GM23338 (cell line): Measurements from ENCODE around the gene DTD1. TPM values are rescaled to one million over a fixed set of nuclear protein-coding genes. Genes with fewer than 3 reads are reported as not detected.

Experiments used
- ATAC-seq: fragments of 200-7000 bp; cut with Tn5 transposase; 3 replicates; pipeline ENCODE4 v1.9.1; 2020
- DNase-seq: peaks from one replicate; pipeline ENCODE4 v3.0.0-alpha.2; 2015; ENCODE audit warnings: low spot score
- H2AFZ ChIP-seq: fragments of 200-600 bp; sonication (generic); 2 replicates; pipeline ENCODE4 v1.8.0; 2016; ENCODE audit warnings: antibody characterized with exemption, mild to moderate bottlenecking, moderate library complexity
- H3F3A ChIP-seq: fragments of 200-600 bp; sonication (generic); replicated peaks from 2 replicates; pipeline ENCODE4 v1.8.0; 2017; ENCODE audit warnings: antibody characterized with exemption, mixed run types, low read depth
- H3K27ac ChIP-seq: fragments of 200-600 bp; sonication (generic); 2 replicates; pipeline ENCODE4 v1.6.1; 2016; ENCODE audit warnings: low read depth
- H3K27me3 ChIP-seq: fragments of 200-600 bp; sonication (generic); 2 replicates; pipeline ENCODE4 v1.8.0; 2016; ENCODE audit warnings: mild to moderate bottlenecking, mixed run types, moderate library complexity; ENCODE audit not compliant: insufficient read depth
- H3K36me3 ChIP-seq: fragments of 200-600 bp; sonication (generic); 2 replicates; pipeline ENCODE4 v1.8.0; 2016; ENCODE audit warnings: mild to moderate bottlenecking; ENCODE audit not compliant: insufficient read depth
- H3K4me1 ChIP-seq: fragments of 200-600 bp; sonication (generic); 2 replicates; pipeline ENCODE4 v1.8.0; 2016; ENCODE audit warnings: mild to moderate bottlenecking, moderate library complexity; ENCODE audit not compliant: insufficient read depth
- H3K4me2 ChIP-seq: fragments of 200-600 bp; sonication (generic); 2 replicates; pipeline ENCODE4 v1.7.1; 2017; ENCODE audit warnings: mixed run types
- H3K4me3 ChIP-seq: fragments of 200-600 bp; sonication (generic); 2 replicates; pipeline ENCODE4 v1.6.1; 2016; ENCODE audit warnings: mixed run types
- H3K79me2 ChIP-seq: fragments of 200-600 bp; sonication (generic); replicated peaks from 2 replicates; pipeline ENCODE4 v1.8.0; 2017; ENCODE audit warnings: mild to moderate bottlenecking; ENCODE audit not compliant: insufficient read depth
- H3K9me2 ChIP-seq: fragments of 200-600 bp; sonication (generic); 2 replicates; pipeline ENCODE4 v1.8.0; 2017; ENCODE audit not compliant: insufficient read depth
- H4K20me1 ChIP-seq: fragments of 200-600 bp; sonication (generic); replicated peaks from 2 replicates; pipeline ENCODE4 v1.8.0; 2017; ENCODE audit warnings: mild to moderate bottlenecking; ENCODE audit not compliant: insufficient read depth
- H3K27ac Mint-ChIP-seq: 2 replicates; pipeline ENCODE4 v1.8.0; 2020; ENCODE audit warnings: inconsistent platforms, mild to moderate bottlenecking, moderate library complexity, mixed read lengths
- H3K27me3 Mint-ChIP-seq: 3 replicates; pipeline ENCODE4 v1.8.0; 2022; ENCODE audit warnings: low read depth, mild to moderate bottlenecking, moderate library complexity, mixed read lengths, inconsistent platforms; ENCODE audit not compliant: insufficient read depth, poor library complexity
- H3K36me3 Mint-ChIP-seq: 3 replicates; pipeline ENCODE4 v1.8.0; 2021; ENCODE audit warnings: low read depth, mild to moderate bottlenecking, inconsistent platforms, moderate library complexity, mixed read lengths
- H3K4me1 Mint-ChIP-seq: 3 replicates; pipeline ENCODE4 v1.8.0; 2020; ENCODE audit warnings: mild to moderate bottlenecking, inconsistent platforms, mixed read lengths
- H3K4me3 Mint-ChIP-seq: 3 replicates; pipeline ENCODE4 v1.8.0; 2021; ENCODE audit warnings: moderate library complexity, mild to moderate bottlenecking, inconsistent platforms, mixed read lengths
- H3K9me3 Mint-ChIP-seq: 3 replicates; pipeline ENCODE4 v1.8.0; 2020; ENCODE audit warnings: moderate library complexity, mild to moderate bottlenecking, inconsistent platforms, mixed read lengths
- CREB1 ChIP-seq: fragments of 250-450 bp; sonication (Bioruptor Pico); IDR thresholded peaks from 2 replicates; pipeline ENCODE4 v1.5.0; 2020; ENCODE audit warnings: low read depth, mild to moderate bottlenecking, moderate library complexity
- EZH2phosphoT487 ChIP-seq: fragments of 200-600 bp; sonication (generic); IDR thresholded peaks from one replicate; pipeline ENCODE4 v1.8.1; 2018; ENCODE audit warnings: antibody characterized with exemption; ENCODE audit not compliant: unreplicated experiment
- JUNB ChIP-seq: IDR thresholded peaks from one replicate; pipeline ENCODE4 v1.6.1; 2016; ENCODE audit warnings: antibody characterized with exemption; ENCODE audit not compliant: unreplicated experiment
- POLR2AphosphoS5 ChIP-seq: IDR thresholded peaks from 2 replicates; pipeline ENCODE4 v1.6.1; 2016; ENCODE audit warnings: antibody characterized with exemption, low read depth
- ZNF114 ChIP-seq: fragments of 250-450 bp; sonication (Bioruptor Pico); IDR thresholded peaks from 2 replicates; pipeline ENCODE4 v1.5.0; 2020; ENCODE audit warnings: mild to moderate bottlenecking, moderate library complexity
- ZNF331 ChIP-seq: fragments of 250-450 bp; sonication (Bioruptor Pico); IDR thresholded peaks from 2 replicates; pipeline ENCODE4 v1.5.0; 2020; ENCODE audit warnings: low read depth, mild to moderate bottlenecking, moderate library complexity
- polyA plus RNA-seq: library from polyadenylated mRNA; unstranded; fragments of >200 nt; fragmentation: Nextera tagmentation; extraction: Ambion mirVana; gene quantifications from 2 replicates; pipeline ENCODE4 v1.2.1, GENCODE V29; 2016
- total RNA-seq: library from RNA; depleted of rRNA; stranded (reverse); fragments of >200 nt; shearing (Covaris generic); gene quantifications from 2 replicates; pipeline ENCODE4 v1.2.3, GENCODE V29; 2014
- TF ChIP-seq, protein P1 (sequence below): fragments of 250-450 bp; sonication (Bioruptor Pico); IDR thresholded peaks from 2 replicates; pipeline ENCODE4 v1.5.0; 2020; ENCODE audit warnings: mild to moderate bottlenecking, moderate library complexity
- TF ChIP-seq, protein P2 (sequence below): IDR thresholded peaks from one replicate; pipeline ENCODE4 v1.6.1; 2018; ENCODE audit warnings: antibody characterized with exemption; ENCODE audit not compliant: unreplicated experiment
- TF ChIP-seq, protein P3 (sequence below), 2 experiments: fragments of 200-600 bp in 1 of 2; sonication (generic) in 1 of 2; conservative IDR thresholded peaks; 2 replicates each; pipeline versions ENCODE4 v1.5.1 to v1.6.1; 2016 to 2017; ENCODE audit warnings: antibody characterized with exemption in 2 of 2, low read depth in 2 of 2, mild to moderate bottlenecking in 2 of 2, moderate library complexity in 1 of 2

Gene DTD1
- total and polyA plus RNA-seq, 2 experiments from 2014 or later, result 69.8 to 74.0 TPM

DNA sequence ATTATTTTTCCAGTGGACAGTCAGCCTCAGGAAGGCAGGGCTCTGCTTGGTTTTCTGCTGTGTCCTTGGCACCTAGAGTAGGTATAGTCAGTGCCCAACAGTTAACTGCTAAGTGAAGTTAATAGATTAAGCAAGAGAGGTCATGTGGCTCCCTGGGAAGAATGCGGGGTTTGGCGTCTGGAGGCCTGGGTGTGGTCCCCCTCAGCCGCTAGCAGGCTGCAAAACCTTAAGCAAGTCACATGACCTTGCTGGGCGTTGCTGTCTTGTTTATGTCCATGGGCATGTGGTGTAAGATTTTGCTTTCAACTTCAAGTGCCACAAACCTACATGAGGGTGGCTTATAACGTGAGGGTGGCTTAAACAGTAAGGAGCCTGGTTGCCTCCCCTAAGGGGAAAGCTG, 150.2 kb downstream of the DTD1 start:
- ATAC-seq (no peak), DNase-seq (no peak)
- H2AFZ ChIP-seq, result no peak overlapping the region
- no peaks in the 10 kb centered on the region for H3K9me3 Mint-ChIP-seq
- H3K27me3 Mint-ChIP-seq, result peaks cover 8% of the 10 kb centered on the region
- no peak overlapping the region for H3K4me2 ChIP-seq
- H3K4me3 Mint-ChIP-seq, result no peak overlapping the region
- no peak for TF ChIP-seq CREB1 (CRISPR knock-in tag)
- TF ChIP-seq EZH2phosphoT487, result no peak
- TF ChIP-seq, protein P1, sequence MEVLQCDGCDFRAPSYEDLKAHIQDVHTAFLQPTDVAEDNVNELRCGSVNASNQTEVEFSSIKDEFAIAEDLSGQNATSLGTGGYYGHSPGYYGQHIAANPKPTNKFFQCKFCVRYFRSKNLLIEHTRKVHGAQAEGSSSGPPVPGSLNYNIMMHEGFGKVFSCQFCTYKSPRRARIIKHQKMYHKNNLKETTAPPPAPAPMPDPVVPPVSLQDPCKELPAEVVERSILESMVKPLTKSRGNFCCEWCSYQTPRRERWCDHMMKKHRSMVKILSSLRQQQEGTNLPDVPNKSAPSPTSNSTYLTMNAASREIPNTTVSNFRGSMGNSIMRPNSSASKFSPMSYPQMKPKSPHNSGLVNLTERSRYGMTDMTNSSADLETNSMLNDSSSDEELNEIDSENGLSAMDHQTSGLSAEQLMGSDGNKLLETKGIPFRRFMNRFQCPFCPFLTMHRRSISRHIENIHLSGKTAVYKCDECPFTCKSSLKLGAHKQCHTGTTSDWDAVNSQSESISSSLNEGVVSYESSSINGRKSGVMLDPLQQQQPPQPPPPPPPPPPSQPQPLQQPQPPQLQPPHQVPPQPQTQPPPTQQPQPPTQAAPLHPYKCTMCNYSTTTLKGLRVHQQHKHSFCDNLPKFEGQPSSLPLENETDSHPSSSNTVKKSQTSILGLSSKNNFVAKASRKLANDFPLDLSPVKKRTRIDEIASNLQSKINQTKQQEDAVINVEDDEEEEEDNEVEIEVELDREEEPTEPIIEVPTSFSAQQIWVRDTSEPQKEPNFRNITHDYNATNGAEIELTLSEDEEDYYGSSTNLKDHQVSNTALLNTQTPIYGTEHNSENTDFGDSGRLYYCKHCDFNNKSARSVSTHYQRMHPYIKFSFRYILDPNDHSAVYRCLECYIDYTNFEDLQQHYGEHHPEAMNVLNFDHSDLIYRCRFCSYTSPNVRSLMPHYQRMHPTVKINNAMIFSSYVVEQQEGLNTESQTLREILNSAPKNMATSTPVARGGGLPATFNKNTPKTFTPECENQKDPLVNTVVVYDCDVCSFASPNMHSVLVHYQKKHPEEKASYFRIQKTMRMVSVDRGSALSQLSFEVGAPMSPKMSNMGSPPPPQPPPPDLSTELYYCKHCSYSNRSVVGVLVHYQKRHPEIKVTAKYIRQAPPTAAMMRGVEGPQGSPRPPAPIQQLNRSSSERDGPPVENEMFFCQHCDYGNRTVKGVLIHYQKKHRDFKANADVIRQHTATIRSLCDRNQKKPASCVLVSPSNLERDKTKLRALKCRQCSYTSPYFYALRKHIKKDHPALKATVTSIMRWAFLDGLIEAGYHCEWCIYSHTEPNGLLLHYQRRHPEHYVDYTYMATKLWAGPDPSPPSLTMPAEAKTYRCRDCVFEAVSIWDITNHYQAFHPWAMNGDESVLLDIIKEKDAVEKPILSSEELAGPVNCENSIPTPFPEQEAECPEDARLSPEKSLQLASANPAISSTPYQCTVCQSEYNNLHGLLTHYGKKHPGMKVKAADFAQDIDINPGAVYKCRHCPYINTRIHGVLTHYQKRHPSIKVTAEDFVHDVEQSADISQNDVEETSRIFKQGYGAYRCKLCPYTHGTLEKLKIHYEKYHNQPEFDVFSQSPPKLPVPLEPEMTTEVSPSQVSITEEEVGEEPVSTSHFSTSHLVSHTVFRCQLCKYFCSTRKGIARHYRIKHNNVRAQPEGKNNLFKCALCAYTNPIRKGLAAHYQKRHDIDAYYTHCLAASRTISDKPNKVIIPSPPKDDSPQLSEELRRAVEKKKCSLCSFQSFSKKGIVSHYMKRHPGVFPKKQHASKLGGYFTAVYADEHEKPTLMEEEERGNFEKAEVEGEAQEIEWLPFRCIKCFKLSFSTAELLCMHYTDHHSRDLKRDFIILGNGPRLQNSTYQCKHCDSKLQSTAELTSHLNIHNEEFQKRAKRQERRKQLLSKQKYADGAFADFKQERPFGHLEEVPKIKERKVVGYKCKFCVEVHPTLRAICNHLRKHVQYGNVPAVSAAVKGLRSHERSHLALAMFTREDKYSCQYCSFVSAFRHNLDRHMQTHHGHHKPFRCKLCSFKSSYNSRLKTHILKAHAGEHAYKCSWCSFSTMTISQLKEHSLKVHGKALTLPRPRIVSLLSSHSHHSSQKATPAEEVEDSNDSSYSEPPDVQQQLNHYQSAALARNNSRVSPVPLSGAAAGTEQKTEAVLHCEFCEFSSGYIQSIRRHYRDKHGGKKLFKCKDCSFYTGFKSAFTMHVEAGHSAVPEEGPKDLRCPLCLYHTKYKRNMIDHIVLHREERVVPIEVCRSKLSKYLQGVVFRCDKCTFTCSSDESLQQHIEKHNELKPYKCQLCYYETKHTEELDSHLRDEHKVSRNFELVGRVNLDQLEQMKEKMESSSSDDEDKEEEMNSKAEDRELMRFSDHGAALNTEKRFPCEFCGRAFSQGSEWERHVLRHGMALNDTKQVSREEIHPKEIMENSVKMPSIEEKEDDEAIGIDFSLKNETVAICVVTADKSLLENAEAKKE (CRISPR knock-in tag), result no peak
- TF ChIP-seq ZNF331 (CRISPR knock-in tag), result peak; percentile 53
- TF ChIP-seq, protein P2, sequence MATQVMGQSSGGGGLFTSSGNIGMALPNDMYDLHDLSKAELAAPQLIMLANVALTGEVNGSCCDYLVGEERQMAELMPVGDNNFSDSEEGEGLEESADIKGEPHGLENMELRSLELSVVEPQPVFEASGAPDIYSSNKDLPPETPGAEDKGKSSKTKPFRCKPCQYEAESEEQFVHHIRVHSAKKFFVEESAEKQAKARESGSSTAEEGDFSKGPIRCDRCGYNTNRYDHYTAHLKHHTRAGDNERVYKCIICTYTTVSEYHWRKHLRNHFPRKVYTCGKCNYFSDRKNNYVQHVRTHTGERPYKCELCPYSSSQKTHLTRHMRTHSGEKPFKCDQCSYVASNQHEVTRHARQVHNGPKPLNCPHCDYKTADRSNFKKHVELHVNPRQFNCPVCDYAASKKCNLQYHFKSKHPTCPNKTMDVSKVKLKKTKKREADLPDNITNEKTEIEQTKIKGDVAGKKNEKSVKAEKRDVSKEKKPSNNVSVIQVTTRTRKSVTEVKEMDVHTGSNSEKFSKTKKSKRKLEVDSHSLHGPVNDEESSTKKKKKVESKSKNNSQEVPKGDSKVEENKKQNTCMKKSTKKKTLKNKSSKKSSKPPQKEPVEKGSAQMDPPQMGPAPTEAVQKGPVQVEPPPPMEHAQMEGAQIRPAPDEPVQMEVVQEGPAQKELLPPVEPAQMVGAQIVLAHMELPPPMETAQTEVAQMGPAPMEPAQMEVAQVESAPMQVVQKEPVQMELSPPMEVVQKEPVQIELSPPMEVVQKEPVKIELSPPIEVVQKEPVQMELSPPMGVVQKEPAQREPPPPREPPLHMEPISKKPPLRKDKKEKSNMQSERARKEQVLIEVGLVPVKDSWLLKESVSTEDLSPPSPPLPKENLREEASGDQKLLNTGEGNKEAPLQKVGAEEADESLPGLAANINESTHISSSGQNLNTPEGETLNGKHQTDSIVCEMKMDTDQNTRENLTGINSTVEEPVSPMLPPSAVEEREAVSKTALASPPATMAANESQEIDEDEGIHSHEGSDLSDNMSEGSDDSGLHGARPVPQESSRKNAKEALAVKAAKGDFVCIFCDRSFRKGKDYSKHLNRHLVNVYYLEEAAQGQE, result no peak
- no peak for TF ChIP-seq ZNF114 (CRISPR knock-in tag)
- no peak for TF ChIP-seq JUNB
- TF ChIP-seq, protein P3, sequence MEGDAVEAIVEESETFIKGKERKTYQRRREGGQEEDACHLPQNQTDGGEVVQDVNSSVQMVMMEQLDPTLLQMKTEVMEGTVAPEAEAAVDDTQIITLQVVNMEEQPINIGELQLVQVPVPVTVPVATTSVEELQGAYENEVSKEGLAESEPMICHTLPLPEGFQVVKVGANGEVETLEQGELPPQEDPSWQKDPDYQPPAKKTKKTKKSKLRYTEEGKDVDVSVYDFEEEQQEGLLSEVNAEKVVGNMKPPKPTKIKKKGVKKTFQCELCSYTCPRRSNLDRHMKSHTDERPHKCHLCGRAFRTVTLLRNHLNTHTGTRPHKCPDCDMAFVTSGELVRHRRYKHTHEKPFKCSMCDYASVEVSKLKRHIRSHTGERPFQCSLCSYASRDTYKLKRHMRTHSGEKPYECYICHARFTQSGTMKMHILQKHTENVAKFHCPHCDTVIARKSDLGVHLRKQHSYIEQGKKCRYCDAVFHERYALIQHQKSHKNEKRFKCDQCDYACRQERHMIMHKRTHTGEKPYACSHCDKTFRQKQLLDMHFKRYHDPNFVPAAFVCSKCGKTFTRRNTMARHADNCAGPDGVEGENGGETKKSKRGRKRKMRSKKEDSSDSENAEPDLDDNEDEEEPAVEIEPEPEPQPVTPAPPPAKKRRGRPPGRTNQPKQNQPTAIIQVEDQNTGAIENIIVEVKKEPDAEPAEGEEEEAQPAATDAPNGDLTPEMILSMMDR (conservative IDR thresholded peaks at IDR 0.05; ENCODE audit: low read depth in 2 of 2), result no peak
- TF ChIP-seq POLR2AphosphoS5, result no peak
- H3K36me3 Mint-ChIP-seq, result no peaks in the 10 kb centered on the region; the same call in 2 of the 3 replicates
- H3K9me2 ChIP-seq, result no peaks in the 10 kb centered on the region
- peaks cover 8% of the 10 kb centered on the region for H3K4me1 ChIP-seq
- H3K36me3 ChIP-seq, result no peaks in the 10 kb centered on the region
- no peak overlapping the region for H3K4me3 ChIP-seq
- peaks cover 23% of the 10 kb centered on the region for H3K4me1 Mint-ChIP-seq
- H3F3A ChIP-seq, result no peaks in the 10 kb centered on the region
- no peaks in the 10 kb centered on the region for H3K27me3 ChIP-seq
- H3K79me2 ChIP-seq, result no peaks in the 10 kb centered on the region
- no peaks in the 10 kb centered on the region; the same call in 1 of the 2 replicates for H4K20me1 ChIP-seq
- H3K27ac ChIP-seq, result no peak overlapping the region
- no peak overlapping the region for H3K27ac Mint-ChIP-seq
